ENCODE data around the gene ARID1A. TPM values are rescaled to one million over a fixed set of nuclear protein-coding genes. Genes with fewer than 3 reads are reported as not detected.

Gene ARID1A
- total RNA-seq, 4 donors from 2014 or later, result 22.3 to 51.0 (median 35.0) TPM

DNA sequence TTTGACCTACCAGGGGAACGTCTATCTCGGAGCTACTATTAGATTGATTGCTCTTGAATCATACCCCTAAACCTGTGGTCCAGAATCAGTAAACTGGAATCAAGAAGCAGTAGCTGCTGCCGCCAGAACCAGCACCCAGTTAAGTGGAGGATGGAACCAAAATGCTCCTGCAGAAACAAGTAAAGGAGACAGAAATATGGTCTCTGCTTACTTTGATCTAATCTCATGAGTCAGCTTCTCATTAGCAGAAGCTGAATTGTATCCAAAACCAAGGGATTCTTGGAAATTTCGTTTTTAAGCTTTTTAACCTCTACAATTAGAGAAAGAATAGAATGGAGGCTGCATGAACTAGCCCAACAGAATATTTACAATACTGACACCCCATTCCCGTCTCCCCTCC lies 49.4 kb downstream of the ARID1A start:
- TF ChIP-seq, protein P1, sequence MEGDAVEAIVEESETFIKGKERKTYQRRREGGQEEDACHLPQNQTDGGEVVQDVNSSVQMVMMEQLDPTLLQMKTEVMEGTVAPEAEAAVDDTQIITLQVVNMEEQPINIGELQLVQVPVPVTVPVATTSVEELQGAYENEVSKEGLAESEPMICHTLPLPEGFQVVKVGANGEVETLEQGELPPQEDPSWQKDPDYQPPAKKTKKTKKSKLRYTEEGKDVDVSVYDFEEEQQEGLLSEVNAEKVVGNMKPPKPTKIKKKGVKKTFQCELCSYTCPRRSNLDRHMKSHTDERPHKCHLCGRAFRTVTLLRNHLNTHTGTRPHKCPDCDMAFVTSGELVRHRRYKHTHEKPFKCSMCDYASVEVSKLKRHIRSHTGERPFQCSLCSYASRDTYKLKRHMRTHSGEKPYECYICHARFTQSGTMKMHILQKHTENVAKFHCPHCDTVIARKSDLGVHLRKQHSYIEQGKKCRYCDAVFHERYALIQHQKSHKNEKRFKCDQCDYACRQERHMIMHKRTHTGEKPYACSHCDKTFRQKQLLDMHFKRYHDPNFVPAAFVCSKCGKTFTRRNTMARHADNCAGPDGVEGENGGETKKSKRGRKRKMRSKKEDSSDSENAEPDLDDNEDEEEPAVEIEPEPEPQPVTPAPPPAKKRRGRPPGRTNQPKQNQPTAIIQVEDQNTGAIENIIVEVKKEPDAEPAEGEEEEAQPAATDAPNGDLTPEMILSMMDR (IDR thresholded peaks at IDR 0.05 in 4 of 5, conservative IDR thresholded peaks at IDR 0.05 in 1 of 5), result no peak
- no peak for TF ChIP-seq POLR2A (IDR thresholded peaks at IDR 0.05)
- in situ Hi-C loops (cut with MboI; ENCODE audit: low sequenced_read_pairs in 4 of 4) (no loop called here), intact Hi-C loops (cut with DNase I; ENCODE audit: low total_unique reads) (no loop called here)
- Histone ChIP-seq H3K36me3 (no peaks in the 10 kb centered on the region), H3K4me3 (no peak overlapping the region), H3K27me3 (no peaks in the 10 kb centered on the region), H3K9me3 (no peaks in the 10 kb centered on the region), H3K4me1 (peaks cover 50 to 76% of the 10 kb centered on the region in 2 donors), H3K27ac (peak overlapping the region; percentile 27 to 81 (median 66))
- ATAC-seq (no peak), DNase-seq (no peak)

DNA sequence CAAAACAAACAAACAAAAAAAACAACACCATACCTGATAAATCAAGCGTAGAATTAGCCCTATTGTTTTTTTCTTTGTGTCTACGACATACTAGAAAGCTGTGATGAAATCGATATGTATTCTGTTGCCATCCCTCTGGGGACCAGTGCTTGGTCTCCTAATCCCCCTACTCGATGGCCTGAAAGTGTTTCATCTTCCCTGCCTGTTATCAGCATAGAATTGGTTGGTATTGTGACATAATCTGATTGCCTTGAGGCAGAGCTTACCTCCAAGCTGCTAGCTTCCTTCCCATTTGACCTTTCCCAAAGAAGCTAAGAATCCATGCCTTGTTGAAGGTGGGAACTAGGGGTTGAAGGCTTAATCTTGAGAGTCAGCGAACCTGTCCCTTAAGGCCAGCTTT lies 51.2 kb downstream of the ARID1A start:
- in situ Hi-C loops (cut with MboI; ENCODE audit: low sequenced_read_pairs in 4 of 4), result no loop called here
- DNase-seq, result no peak
- intact Hi-C loops (cut with DNase I; ENCODE audit: low total_unique reads), result no loop called here
- ATAC-seq, result no peak
- Histone ChIP-seq H3K27ac (peak overlapping the region in 2 of 4 donors; percentile 26 to 73), H3K4me3 (no peak overlapping the region), H3K9me3 (no peaks in the 10 kb centered on the region), H3K4me1 (peaks cover 54 to 81% of the 10 kb centered on the region in 2 donors), H3K27me3 (no peaks in the 10 kb centered on the region), H3K36me3 (no peaks in the 10 kb centered on the region)
- TF ChIP-seq, protein P1 (IDR thresholded peaks at IDR 0.05 in 4 of 5, conservative IDR thresholded peaks at IDR 0.05 in 1 of 5), result no peak
- TF ChIP-seq POLR2A (IDR thresholded peaks at IDR 0.05), result no peak

DNA sequence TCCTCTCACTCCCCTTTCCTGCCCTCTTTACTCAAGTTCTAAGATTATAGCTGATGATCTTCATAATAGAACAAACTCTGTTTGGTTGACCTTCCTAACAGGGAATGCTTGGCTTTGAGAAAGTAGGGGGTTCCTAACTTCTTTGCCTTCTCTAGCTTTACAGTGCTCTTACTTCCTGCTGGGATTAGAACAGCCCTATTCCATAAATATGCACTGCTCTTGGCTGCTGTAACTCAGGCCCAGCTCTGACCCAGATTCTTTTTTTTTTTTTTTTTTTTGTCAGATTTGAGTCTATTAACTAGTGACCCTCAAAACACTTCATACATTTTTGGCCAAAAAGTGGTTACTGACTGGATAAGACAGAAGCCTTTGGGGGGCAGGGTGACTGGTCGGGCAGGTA lies 52.5 kb downstream of the ARID1A start:
- TF ChIP-seq, protein P1 (IDR thresholded peaks at IDR 0.05 in 4 of 5, conservative IDR thresholded peaks at IDR 0.05 in 1 of 5), result no peak
- no peak for TF ChIP-seq POLR2A (IDR thresholded peaks at IDR 0.05)
- ATAC-seq (no peak), DNase-seq (no peak)
- intact Hi-C loops (cut with DNase I; ENCODE audit: low total_unique reads), result no loop called here
- H3K9me3 ChIP-seq, result no peaks in the 10 kb centered on the region
- in situ Hi-C loops (cut with MboI; ENCODE audit: low sequenced_read_pairs in 4 of 4), result no loop called here
- no peaks in the 10 kb centered on the region for H3K36me3 ChIP-seq
- H3K4me3 ChIP-seq, result no peak overlapping the region
- H3K27ac ChIP-seq, result peak overlapping the region in 3 of 4 donors; percentile 17 to 53 (median 32)
- H3K27me3 ChIP-seq, result no peaks in the 10 kb centered on the region
- H3K4me1 ChIP-seq, result peaks cover 62 to 85% of the 10 kb centered on the region in 2 donors

DNA sequence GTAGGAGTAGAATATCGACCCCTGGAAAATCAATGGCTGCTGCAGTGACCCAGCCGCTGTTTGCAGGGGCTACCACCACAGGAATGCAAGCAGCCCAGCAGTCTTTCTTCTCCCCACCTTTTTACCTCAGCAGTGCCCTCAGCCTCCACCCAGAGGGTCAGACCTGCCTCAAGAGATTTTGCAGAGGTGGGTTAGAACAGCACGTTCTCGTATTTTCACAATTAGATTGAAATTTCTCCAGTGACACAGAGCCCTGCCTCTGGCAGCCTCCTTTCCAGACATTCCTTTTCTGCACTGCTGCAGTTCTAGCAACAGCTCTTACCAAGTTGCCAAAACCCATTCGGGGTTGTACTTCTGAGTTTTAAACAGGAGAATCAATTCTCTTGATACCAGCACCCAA lies 53.6 kb downstream of the ARID1A start:
- ATAC-seq (no peak), DNase-seq (no peak)
- Histone ChIP-seq H3K27ac (peak overlapping the region in 1 of 4 donors; percentile 42), H3K4me1 (peaks cover 63 to 85% of the 10 kb centered on the region in 2 donors), H3K36me3 (no peaks in the 10 kb centered on the region), H3K27me3 (no peaks in the 10 kb centered on the region), H3K9me3 (no peaks in the 10 kb centered on the region), H3K4me3 (no peak overlapping the region)
- no peak for TF ChIP-seq POLR2A (IDR thresholded peaks at IDR 0.05)
- intact Hi-C loops (cut with DNase I; ENCODE audit: low total_unique reads) (no loop called here), in situ Hi-C loops (cut with MboI; ENCODE audit: low sequenced_read_pairs in 4 of 4) (no loop called here)

DNA sequence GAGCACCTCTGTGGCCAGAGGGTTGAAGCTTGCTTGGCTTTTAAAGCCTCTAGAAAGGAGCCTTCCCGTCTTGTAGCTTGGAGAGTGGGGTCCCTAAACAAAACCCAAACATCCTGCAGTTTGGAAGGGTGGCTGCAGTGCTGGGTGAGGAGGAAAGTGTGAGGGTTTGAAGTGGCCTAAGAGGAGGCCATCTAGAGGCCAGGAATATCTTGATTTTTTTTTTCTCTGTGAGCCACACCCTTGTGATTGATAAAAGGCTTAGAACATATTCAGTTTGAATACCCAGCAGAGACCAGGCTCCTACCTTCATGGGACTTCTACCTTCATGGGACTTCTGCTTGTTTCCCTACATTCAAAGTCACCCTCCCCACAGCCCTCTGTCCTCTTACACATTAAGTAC lies 54.6 kb downstream of the ARID1A start:
- Histone ChIP-seq H3K4me3 (no peak overlapping the region), H3K27ac (peak overlapping the region in 2 of 4 donors; percentile 41 to 42), H3K9me3 (no peaks in the 10 kb centered on the region), H3K4me1 (peaks cover 66 to 82% of the 10 kb centered on the region in 2 donors), H3K27me3 (no peaks in the 10 kb centered on the region), H3K36me3 (no peaks in the 10 kb centered on the region)
- in situ Hi-C loops (cut with MboI; ENCODE audit: low sequenced_read_pairs in 4 of 4) (no loop called here), intact Hi-C loops (cut with DNase I; ENCODE audit: low total_unique reads) (no loop called here)
- DNase-seq (no peak), ATAC-seq (no peak)
- no peak for TF ChIP-seq POLR2A (IDR thresholded peaks at IDR 0.05)
- TF ChIP-seq, protein P1 (IDR thresholded peaks at IDR 0.05 in 4 of 5, conservative IDR thresholded peaks at IDR 0.05 in 1 of 5), result no peak

All from gastrocnemius medialis (tissue), 4 donors.